Activated effector memory CD4-positive, alpha-beta T cell treated with anti-CD3 and anti-CD28 coated beads, Interleukin-2, amount 50 U/mL, for 16 hours (primary cell): ENCODE results near the gene ZDHHC14.
"Not testable (repeated sequence)": the region's sequence is repeated elsewhere in the genome, so short reads cannot be mapped to it uniquely, and the experiment has no call there.

Experiments
- DNase-seq: peaks from one replicate; pipeline ENCODE4 v3.0.0-alpha.2; 2020

Gene ZDHHC14

GRCh38 chr6:157586088-157586414, 205.1 kb downstream of the ZDHHC14 start:
- no peak for DNase-seq

DNA sequence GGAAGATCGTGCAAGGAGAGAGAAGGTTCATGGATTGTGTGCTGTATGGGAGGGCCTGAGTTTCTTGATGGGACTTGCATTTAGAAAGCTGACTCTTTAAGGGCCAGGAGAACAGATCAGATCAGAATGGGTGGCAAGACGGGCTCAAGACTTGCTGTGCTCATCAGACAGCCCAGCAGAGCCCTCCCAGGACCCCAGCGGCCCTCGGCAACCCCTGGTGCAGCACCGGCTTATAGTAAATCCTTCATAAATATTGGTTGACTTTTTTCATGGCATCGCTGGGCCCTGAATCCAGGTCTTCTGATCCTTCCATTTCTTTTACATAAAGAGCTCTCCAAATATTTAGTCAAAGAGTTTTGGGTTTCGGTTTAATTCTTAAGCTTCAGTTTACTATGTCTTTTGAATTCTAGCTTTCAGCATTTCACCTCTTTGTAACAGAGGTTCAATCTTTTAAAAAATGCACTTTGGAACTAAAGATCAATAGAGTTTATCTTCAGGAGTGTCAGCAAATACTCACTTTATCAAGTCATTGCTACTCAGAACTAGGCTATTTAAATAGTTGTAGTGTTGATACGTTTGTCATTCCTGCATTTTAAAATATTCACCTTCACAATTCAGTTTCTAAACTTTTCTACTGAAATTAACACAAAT, 205.6 kb downstream of the ZDHHC14 start:
- no peak for DNase-seq

- no peak for DNase-seq
These were observed 206.3 kb downstream of the ZDHHC14 start for GRCh38 chr6:157587127-157587926.

GRCh38 chr6:157590654-157591053, 209.7 kb downstream of the ZDHHC14 start:
- DNase-seq, result not testable (repeated sequence)

DNA sequence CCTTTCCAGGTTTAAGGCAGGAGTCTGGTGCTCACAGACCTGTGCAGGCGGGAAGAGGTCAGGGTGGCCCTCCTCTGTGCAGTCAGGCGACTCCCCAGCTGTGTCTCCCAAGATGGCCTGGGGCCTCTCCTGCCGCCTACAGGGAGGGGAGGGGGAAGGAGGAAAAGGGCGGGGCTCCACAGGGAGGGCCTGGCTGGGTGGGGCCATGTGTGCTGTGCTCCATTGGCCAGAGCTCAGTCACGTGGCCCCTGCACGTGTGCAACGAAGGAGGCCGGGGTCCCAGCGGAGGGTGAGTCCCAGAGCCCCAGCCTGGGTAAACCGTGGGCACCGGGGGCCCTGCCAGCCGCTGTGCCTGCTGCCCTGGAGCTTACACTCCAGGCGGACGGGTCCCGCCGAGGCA, 211.6 kb downstream of the ZDHHC14 start:
- no peak for DNase-seq

- DNase-seq, result no peak
These were observed 212.0 kb downstream of the ZDHHC14 start for GRCh38 chr6:157592980-157593379.

DNA sequence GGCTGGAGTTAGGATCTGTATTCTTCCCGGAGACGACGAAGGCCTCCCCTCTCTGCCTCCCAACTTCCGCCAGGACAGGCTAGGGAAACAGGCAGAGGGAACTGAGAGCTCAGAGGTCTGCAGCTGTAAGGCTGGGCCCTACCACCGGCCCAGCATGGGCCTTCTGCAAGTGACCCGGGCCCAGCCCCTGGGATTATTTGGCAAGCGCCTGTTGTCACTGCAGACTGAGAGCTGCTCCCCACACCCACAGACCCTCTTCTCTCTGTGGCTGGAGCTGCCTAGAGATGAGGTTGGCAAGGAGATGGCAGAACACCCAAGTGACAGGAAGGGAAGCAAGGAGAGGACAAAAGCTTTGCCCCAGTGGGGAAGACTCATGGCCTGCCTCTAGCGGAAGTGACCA, 212.6 kb downstream of the ZDHHC14 start:
- DNase-seq, result no peak

- no peak for DNase-seq
These were observed 213.3 kb downstream of the ZDHHC14 start for GRCh38 chr6:157594292-157594691.

DNA sequence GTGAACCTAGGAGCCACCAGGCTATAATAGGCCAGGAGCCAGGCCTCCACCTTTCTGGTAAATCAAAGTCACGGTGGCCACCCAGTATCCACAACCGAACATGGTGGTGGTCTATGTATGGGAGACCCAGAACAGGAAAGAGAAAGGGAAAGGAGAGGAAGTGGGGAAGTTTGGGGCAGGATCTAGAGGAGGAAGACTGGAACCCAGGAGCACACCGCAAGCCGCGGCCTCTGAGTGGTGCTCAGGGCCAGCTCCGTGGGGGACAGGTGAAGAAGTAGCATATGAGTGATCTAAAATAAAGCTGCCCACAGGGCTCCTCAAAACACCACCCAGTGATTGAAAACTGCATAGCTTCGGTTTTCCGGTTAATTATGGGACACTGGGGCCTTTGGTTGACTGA, 214.8 kb downstream of the ZDHHC14 start:
- DNase-seq, result no peak

GRCh38 chr6:157596461-157596860, 215.5 kb downstream of the ZDHHC14 start:
- DNase-seq, result no peak

DNA sequence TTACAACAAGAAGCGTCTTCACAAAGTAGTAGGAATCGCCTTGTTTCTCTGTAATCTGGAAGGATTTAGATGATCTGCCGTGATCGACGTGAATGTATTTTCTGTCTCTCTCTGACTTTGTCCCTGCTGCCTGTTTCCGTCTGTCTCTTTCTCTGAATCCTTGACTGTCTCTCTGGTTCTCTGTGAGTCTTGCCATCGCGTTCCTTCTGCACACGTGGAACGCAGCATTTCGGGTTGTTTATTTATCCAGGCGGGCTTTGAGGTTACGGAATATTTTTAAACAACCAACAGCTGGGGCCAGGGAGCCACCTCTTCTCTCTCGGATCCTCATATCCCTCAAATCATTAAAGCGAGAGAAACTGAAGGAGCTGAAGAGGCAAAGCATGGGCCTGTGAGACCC, 215.9 kb downstream of the ZDHHC14 start:
- no peak for DNase-seq

GRCh38 chr6:157597461-157598312, 216.7 kb downstream of the ZDHHC14 start:
- DNase-seq, result no peak

GRCh38 chr6:157599191-157599590, 218.2 kb downstream of the ZDHHC14 start:
- no peak for DNase-seq

GRCh38 chr6:157600807-157601206, 219.8 kb downstream of the ZDHHC14 start:
- DNase-seq, result no peak

GRCh38 chr6:157602521-157603295, 221.7 kb downstream of the ZDHHC14 start:
- no peak for DNase-seq

DNA sequence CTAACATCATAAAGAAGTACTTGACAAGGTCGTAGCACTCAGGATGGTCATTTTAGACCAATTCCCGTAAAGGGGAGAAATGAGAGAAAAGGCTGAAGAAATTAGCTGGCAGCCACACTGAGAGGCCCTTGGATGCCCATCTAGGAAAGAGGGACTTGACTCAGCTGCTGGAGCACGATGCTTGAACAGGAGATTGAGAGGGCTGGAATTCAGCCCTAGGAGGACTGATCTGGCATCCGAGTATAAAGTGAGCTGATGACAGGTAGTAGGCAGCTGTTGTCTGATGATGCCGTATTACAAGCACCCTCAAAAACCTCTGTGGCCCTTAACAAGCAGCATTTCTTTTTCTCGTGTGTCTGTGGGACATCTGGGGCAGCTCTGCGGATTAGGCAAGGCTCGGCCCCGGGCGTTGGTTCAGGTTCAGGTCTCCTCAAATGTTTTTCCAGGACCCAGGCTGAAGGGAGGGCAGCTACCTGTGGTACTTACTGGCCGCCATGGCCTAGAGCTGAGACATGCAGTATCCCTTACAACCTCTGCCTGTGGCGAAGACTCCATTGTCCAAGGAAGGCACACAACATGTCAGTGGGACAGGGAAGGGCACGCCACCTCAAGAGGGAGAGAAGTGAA, 222.4 kb downstream of the ZDHHC14 start:
- DNase-seq, result no peak

DNA sequence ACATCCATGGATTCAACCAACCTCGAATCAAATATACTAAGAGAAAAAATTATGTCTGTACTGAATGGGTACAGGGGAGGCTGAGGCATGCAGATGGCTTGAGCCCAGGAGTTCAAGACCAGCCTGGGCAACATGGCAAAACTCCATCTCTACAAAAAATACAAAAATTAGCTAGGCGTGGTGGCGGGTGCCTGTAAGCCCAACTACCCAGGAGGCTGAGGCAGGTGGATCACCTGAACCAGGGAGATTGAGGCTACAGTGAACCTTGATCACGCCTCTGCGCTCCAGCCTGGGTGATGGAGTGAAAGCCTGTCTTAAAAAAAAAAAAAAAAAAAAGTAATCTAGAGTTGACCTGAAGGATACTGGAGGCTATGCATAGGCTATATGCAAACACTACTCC, 223.0 kb downstream of the ZDHHC14 start:
- DNase-seq, result no peak

DNA sequence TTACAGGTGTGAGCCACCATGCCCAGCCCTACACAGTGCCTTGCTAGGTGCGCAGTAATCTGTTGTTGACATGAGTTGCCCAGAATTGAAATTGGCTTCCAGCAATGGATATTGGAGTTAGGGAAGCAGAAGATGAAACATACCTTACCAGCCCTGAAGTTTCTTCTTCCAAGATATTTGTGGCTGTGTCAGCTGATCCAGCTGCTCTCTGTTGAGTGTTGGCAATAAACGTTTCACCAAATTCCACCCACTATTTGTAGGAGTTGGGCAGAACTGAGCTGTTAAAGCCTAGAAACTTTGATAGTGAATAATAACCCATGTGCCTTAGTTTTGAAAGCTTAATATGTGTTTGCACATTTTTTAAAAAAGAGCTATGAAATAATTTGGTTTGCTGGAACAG, 223.8 kb downstream of the ZDHHC14 start:
- no peak for DNase-seq

- DNase-seq, result peak; percentile 54
These were observed 224.5 kb downstream of the ZDHHC14 start for GRCh38 chr6:157605484-157605883.

GRCh38 chr6:157606516-157606915, 225.5 kb downstream of the ZDHHC14 start:
- peak; percentile 45 for DNase-seq

DNA sequence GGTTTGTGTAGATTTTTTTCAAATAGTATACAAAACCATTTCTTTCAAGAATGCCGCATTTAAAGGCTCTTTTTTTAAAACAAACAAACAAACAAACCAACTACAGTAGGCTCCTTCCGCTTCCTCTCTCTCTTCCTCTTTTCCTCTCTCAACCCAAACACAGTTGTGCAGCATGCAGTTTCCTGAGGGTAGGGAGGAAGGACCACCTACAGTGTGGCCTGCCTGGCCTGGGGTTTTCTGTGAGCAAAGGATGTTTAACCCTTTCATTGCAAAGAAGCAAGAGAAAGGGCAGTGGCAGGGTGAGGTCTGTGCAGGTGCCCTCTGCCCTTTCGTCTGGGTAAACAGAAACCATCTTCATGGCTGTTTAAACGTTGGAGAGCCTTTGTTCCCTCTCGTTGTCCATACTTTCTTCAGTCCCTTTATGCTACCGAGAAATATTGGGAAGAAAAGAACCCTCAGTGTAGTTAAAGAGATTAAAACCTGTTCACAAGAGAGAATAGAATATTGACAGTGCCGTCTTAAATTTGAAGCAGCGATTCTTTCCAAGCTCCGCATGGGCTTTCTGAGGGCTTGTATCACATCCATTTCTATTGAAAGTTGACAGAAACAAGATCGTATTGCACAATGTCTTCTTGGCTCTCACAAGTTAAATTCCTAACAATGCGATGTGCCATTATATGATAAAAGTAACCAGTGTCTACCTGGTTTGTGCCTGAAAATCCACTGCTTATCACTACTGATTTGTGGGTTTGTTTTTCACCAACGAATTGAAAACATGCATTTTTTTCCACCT, 226.5 kb downstream of the ZDHHC14 start:
- DNase-seq, result peak; percentile 5
